HepG2 (cell line): ENCODE results near the gene DND1. TPM values are rescaled to one million over a fixed set of nuclear protein-coding genes. Genes with fewer than 3 reads are reported as not detected.
A peak's percentile ranks its signal among the peaks of the same experiment; 100 is the strongest.

ENCODE experiments used
- HMG20A ChIP-seq: IDR thresholded peaks from 2 replicates; pipeline ENCODE4 v1.6.1; 2016; ENCODE audit warnings: borderline replicate concordance
- KDM2A ChIP-seq: sonication (generic); formaldehyde crosslinking; IDR thresholded peaks from 2 replicates; pipeline ENCODE4 v1.4.0; 2020; ENCODE audit warnings: low read depth, missing genetic modification reagents, borderline replicate concordance
- KLF16 ChIP-seq, 2 experiments: sonication (generic) in 1 of 2; formaldehyde crosslinking in 1 of 2; IDR thresholded peaks; 2 replicates each; pipeline versions ENCODE4 v1.6.1 to v1.8.0; 2016 to 2023; ENCODE audit warnings: missing genetic modification reagents in 2 of 2, missing compliant biosample characterization in 1 of 2
- MBNL3 ChIP-seq: fragments of 250-450 bp; sonication (Bioruptor Pico); conservative IDR thresholded peaks from 2 replicates; pipeline ENCODE4 v1.8.0; 2022; ENCODE audit warnings: mild to moderate bottlenecking, inconsistent platforms
- MEIS1 ChIP-seq: sonication (generic); formaldehyde crosslinking; IDR thresholded peaks from 2 replicates; pipeline ENCODE4 v1.9.0; 2021; ENCODE audit warnings: mild to moderate bottlenecking, missing genetic modification reagents, moderate library complexity, borderline replicate concordance
- RAD51 ChIP-seq: fragments of 450-650 bp; IDR thresholded peaks from 2 replicates; pipeline ENCODE4 v1.6.1; 2016; ENCODE audit warnings: borderline replicate concordance
- RBM22 ChIP-seq: fragments of 200-400 bp; formaldehyde crosslinking; optimal IDR thresholded peaks from 2 replicates; pipeline ENCODE3; 2017; ENCODE audit warnings: mild to moderate bottlenecking, low read length, moderate library complexity
- RFXANK ChIP-seq: IDR thresholded peaks from 2 replicates; pipeline ENCODE4 v1.6.1; 2016
- SAP130 ChIP-seq: IDR thresholded peaks from 2 replicates; pipeline ENCODE4 v1.6.1; 2016; ENCODE audit warnings: low read depth
- SMC3 ChIP-seq: IDR thresholded peaks from 2 replicates; pipeline ENCODE4 v1.6.1; 2011; ENCODE audit warnings: low read length, improper control_type of control experiment
- SPEN ChIP-seq: sonication (generic); formaldehyde crosslinking; IDR thresholded peaks from 2 replicates; pipeline ENCODE4 v1.5.1; 2020; ENCODE audit warnings: low read depth, mild to moderate bottlenecking, missing genetic modification reagents
- TEAD3 ChIP-seq: optimal IDR thresholded peaks from 2 replicates; pipeline ENCODE3; 2016; ENCODE audit warnings: borderline replicate concordance
- ZFP1 ChIP-seq: IDR thresholded peaks from 2 replicates; pipeline ENCODE4 v1.6.1; 2016
- ZFX ChIP-seq: sonication (generic); formaldehyde crosslinking; IDR thresholded peaks from 2 replicates; pipeline ENCODE4 v1.4.0; 2020; ENCODE audit warnings: mild to moderate bottlenecking, low read depth, missing genetic modification reagents, moderate library complexity
- ZNF224 ChIP-seq: sonication (generic); formaldehyde crosslinking; IDR thresholded peaks from 2 replicates; pipeline ENCODE4 v1.5.0; 2020; ENCODE audit warnings: mild to moderate bottlenecking, missing genetic modification reagents
- ZNF230 ChIP-seq: sonication (generic); formaldehyde crosslinking; IDR thresholded peaks from 2 replicates; pipeline ENCODE4 v1.4.0; 2020; ENCODE audit warnings: mild to moderate bottlenecking, missing genetic modification reagents
- ZNF3 ChIP-seq: IDR thresholded peaks from 2 replicates; pipeline ENCODE4 v1.7.0; 2017; ENCODE audit warnings: inconsistent platforms
- ZNF549 ChIP-seq: sonication (generic); formaldehyde crosslinking; IDR thresholded peaks from 2 replicates; pipeline ENCODE4 v1.5.0; 2020; ENCODE audit warnings: missing genetic modification reagents
- ZNF7 ChIP-seq: IDR thresholded peaks from 2 replicates; pipeline ENCODE4 v1.6.1; 2016; ENCODE audit warnings: missing biosample characterization, missing genetic modification reagents
- ZNF703 ChIP-seq: sonication (generic); formaldehyde crosslinking; IDR thresholded peaks from 2 replicates; pipeline ENCODE4 v1.5.1; 2020; ENCODE audit warnings: missing genetic modification reagents, mild to moderate bottlenecking, moderate library complexity, borderline replicate concordance
- ZNF781 ChIP-seq: sonication (generic); formaldehyde crosslinking; IDR thresholded peaks from 2 replicates; pipeline ENCODE4 v1.5.1; 2020; ENCODE audit warnings: borderline replicate concordance, mild to moderate bottlenecking, missing genetic modification reagents; ENCODE audit errors: not compliant biosample characterization
- polyA plus RNA-seq, 8 experiments: library from polyadenylated mRNA; depleted of rRNA in 3 of 8; stranded (reverse) in 7 of 8; unstranded in 1 of 8; fragments of >200 nt; fragmentation: Illumina TruSeq in 4 of 8; extraction: Trizol in 4 of 8; gene quantifications; 2 replicates each; pipeline versions ENCODE4 v1.2.1 to v1.2.3, GENCODE V29; 2011 to 2016; ENCODE audit warnings: low read depth in 4 of 8, missing spikeins in 1 of 8, mixed read lengths in 1 of 8; ENCODE audit not compliant: insufficient read depth in 1 of 8
- total RNA-seq, 5 experiments: library from RNA; depleted of rRNA; stranded (reverse); fragments of >200 nt; fragmentation: Illumina TruSeq; extraction: Trizol; gene quantifications; 2 replicates each; pipeline ENCODE4 v1.2.3, GENCODE V29; 2016; ENCODE audit warnings: low read depth in 1 of 5
- TF ChIP-seq, protein P1 (sequence below): sonication (generic); formaldehyde crosslinking; IDR thresholded peaks from 2 replicates; pipeline ENCODE4 v1.5.0; 2020; ENCODE audit warnings: mild to moderate bottlenecking, missing genetic modification reagents
- TF ChIP-seq, protein P2 (sequence below): IDR thresholded peaks from 2 replicates; pipeline ENCODE4 v1.6.1; 2018; ENCODE audit warnings: missing genetic modification reagents
- TF ChIP-seq, protein P3 (sequence below): sonication (generic); formaldehyde crosslinking; IDR thresholded peaks from 2 replicates; pipeline ENCODE4 v1.4.0; 2020; ENCODE audit warnings: mild to moderate bottlenecking, missing genetic modification reagents, borderline replicate concordance
- TF ChIP-seq, protein P4 (sequence below): sonication (generic); formaldehyde crosslinking; IDR thresholded peaks from 2 replicates; pipeline ENCODE4 v1.4.0; 2020; ENCODE audit warnings: mild to moderate bottlenecking, missing genetic modification reagents

Gene DND1
- total and polyA plus RNA-seq, 2 of the 13 experiments (the other 11 are each of a cell fraction or from before 2014, with no cell fraction given): 0.48 to 0.55 TPM

DNA sequence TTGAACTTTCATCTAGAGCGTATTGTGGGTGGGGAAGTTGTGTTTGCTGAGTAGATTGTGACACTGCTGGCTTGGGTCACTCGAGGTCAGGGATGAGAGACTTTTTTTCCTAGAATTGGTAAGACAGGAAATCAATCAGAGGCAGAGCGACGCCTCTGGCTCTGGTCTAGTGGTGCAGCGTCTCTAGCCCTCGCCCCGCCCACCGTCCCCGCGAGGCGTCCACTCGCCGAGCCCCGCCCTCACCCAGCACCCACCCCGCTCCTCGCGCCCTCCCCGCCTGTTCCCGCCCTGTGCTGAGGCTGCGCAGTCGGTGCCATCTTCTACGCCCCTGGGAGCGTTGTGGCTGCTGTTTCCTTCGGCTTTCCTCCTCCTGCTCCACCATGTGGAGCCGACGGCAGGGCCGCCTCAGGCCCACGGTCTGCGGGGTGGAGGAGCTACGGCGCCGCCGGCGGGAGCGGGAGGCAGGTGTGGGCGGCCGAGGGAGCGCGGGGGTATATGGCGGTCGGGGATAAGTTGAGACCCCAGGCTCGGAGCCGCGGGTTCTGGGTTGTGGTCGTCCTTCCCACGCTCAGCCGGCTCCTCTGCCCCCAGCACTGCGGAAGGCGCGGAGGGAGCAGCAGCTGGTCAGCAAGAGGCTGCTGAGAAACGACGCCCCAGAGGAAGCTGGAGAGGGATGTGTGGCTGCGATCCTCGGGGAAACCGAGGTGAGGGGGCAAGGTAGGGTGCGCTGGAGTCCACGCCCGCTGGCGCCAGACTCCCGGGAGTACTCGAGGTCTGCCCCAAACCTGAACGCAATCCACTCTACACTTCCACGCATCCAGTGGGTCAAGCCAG lies 34.0 kb downstream of the DND1 start, which contains the start of gene TMCO6 (continued):
- no peak for TF ChIP-seq ZNF703
- TF ChIP-seq SAP130: peak; percentile 83
- no peak for TF ChIP-seq ZNF224
- TF ChIP-seq ZFP1 (CRISPR knock-in tag): 0 out of 2 replicates have a peak, but pooled peaks have one; percentile 45
- TF ChIP-seq RBM22: no peak
- no peak for TF ChIP-seq ZNF549
- no peak for TF ChIP-seq RAD51
- peak; percentile 88 for TF ChIP-seq ZNF781 (CRISPR knock-in tag)
- peak; percentile 77 for TF ChIP-seq ZFX
- TF ChIP-seq, protein P1, sequence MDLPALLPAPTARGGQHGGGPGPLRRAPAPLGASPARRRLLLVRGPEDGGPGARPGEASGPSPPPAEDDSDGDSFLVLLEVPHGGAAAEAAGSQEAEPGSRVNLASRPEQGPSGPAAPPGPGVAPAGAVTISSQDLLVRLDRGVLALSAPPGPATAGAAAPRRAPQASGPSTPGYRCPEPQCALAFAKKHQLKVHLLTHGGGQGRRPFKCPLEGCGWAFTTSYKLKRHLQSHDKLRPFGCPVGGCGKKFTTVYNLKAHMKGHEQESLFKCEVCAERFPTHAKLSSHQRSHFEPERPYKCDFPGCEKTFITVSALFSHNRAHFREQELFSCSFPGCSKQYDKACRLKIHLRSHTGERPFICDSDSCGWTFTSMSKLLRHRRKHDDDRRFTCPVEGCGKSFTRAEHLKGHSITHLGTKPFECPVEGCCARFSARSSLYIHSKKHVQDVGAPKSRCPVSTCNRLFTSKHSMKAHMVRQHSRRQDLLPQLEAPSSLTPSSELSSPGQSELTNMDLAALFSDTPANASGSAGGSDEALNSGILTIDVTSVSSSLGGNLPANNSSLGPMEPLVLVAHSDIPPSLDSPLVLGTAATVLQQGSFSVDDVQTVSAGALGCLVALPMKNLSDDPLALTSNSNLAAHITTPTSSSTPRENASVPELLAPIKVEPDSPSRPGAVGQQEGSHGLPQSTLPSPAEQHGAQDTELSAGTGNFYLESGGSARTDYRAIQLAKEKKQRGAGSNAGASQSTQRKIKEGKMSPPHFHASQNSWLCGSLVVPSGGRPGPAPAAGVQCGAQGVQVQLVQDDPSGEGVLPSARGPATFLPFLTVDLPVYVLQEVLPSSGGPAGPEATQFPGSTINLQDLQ (CRISPR knock-in tag): no peak
- TF ChIP-seq, protein P2, sequence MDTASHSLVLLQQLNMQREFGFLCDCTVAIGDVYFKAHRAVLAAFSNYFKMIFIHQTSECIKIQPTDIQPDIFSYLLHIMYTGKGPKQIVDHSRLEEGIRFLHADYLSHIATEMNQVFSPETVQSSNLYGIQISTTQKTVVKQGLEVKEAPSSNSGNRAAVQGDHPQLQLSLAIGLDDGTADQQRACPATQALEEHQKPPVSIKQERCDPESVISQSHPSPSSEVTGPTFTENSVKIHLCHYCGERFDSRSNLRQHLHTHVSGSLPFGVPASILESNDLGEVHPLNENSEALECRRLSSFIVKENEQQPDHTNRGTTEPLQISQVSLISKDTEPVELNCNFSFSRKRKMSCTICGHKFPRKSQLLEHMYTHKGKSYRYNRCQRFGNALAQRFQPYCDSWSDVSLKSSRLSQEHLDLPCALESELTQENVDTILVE (CRISPR knock-in tag): no peak
- TF ChIP-seq MEIS1 (CRISPR knock-in tag): peak; percentile 76; the same call in 1 of the 2 replicates
- peak; percentile 15; the same call in 1 of the 2 replicates for TF ChIP-seq ZNF3 (CRISPR knock-in tag)
- TF ChIP-seq, protein P3, sequence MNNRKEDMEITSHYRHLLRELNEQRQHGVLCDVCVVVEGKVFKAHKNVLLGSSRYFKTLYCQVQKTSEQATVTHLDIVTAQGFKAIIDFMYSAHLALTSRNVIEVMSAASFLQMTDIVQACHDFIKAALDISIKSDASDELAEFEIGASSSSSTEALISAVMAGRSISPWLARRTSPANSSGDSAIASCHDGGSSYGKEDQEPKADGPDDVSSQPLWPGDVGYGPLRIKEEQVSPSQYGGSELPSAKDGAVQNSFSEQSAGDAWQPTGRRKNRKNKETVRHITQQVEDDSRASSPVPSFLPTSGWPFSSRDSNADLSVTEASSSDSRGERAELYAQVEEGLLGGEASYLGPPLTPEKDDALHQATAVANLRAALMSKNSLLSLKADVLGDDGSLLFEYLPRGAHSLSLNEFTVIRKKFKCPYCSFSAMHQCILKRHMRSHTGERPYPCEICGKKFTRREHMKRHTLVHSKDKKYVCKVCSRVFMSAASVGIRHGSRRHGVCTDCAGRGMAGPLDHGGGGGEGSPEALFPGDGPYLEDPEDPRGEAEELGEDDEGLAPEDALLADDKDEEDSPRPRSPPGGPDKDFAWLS: no peak; the same call in 1 of the 2 replicates
- TF ChIP-seq KDM2A (CRISPR knock-in tag): peak; percentile 66
- TF ChIP-seq MBNL3 (CRISPR knock-in tag): no peak
- TF ChIP-seq RFXANK (CRISPR knock-in tag): no peak
- TF ChIP-seq SPEN: peak; percentile 82
- TF ChIP-seq KLF16 (CRISPR knock-in tag; IDR thresholded peaks at IDR 0.05): peak in 1 of 2 experiments; percentile 91; a peak in 2 of 4 replicates
- TF ChIP-seq ZNF7: no peak
- TF ChIP-seq, protein P4, sequence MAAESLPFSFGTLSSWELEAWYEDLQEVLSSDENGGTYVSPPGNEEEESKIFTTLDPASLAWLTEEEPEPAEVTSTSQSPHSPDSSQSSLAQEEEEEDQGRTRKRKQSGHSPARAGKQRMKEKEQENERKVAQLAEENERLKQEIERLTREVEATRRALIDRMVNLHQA (CRISPR knock-in tag): no peak
- peak; percentile 87; the same call in 1 of the 2 replicates for TF ChIP-seq ZNF230
- peak; percentile 77 for TF ChIP-seq HMG20A (CRISPR knock-in tag)
- peak; percentile 39 for TF ChIP-seq TEAD3 (CRISPR knock-in tag)
- TF ChIP-seq SMC3: peak; percentile 39; the same call in 1 of the 2 replicates
